T1000 (cell line): Measurements from ENCODE around the gene CRIM1.
"Not testable (repeated sequence)": the region's sequence is repeated elsewhere in the genome, so short reads cannot be mapped to it uniquely, and the experiment has no call there.

ENCODE experiments used
- DNase-seq: peaks from one replicate; lab custom pipeline; 2025; ENCODE audit warnings: mixed read lengths; lab: John Stamatoyannopoulos, UW

Gene CRIM1

GRCh38 chr2:36355151-36355889, at the start of gene CRIM1:
Gene CRIM1, plus strand, starts transcription at chr2:36355778. Its CDS starts 515 bp downstream, at chr2:36356293.
- peak; percentile 76 for DNase-seq

GRCh38 chr2:36307441-36307840, 48.1 kb upstream of the CRIM1 start:
- no peak for DNase-seq

GRCh38 chr2:36310444-36310843, 45.1 kb upstream of the CRIM1 start:
- not testable (repeated sequence) for DNase-seq

GRCh38 chr2:36318547-36318946, 37.0 kb upstream of the CRIM1 start:
- DNase-seq, result no peak

- no peak for DNase-seq
Measured at GRCh38 chr2:36322108-36322507, 33.5 kb upstream of the CRIM1 start.

- no peak for DNase-seq
Measured at GRCh38 chr2:36326286-36326685, 29.3 kb upstream of the CRIM1 start.

GRCh38 chr2:36329251-36329650, 26.3 kb upstream of the CRIM1 start:
- DNase-seq, result no peak

- no peak for DNase-seq
Measured at GRCh38 chr2:36329746-36330472, 25.7 kb upstream of the CRIM1 start.

GRCh38 chr2:36330473-36331395, 24.8 kb upstream of the CRIM1 start:
- DNase-seq, result no peak

GRCh38 chr2:36333350-36334012, 22.1 kb upstream of the CRIM1 start:
- DNase-seq, result no peak

- no peak for DNase-seq
Measured at GRCh38 chr2:36335597-36335996, 20.0 kb upstream of the CRIM1 start.

- no peak for DNase-seq
Measured at GRCh38 chr2:36336321-36336720, 19.3 kb upstream of the CRIM1 start.

- no peak for DNase-seq
Measured at GRCh38 chr2:36337354-36337753, 18.2 kb upstream of the CRIM1 start.

- DNase-seq, result no peak
Measured at GRCh38 chr2:36338124-36338826, 17.3 kb upstream of the CRIM1 start.

GRCh38 chr2:36338827-36339145, 16.8 kb upstream of the CRIM1 start:
- no peak for DNase-seq

- no peak for DNase-seq
Measured at GRCh38 chr2:36339607-36340218, 15.9 kb upstream of the CRIM1 start.

GRCh38 chr2:36343606-36344005, 12.0 kb upstream of the CRIM1 start:
- no peak for DNase-seq

GRCh38 chr2:36348721-36349120, 6.9 kb upstream of the CRIM1 start:
- DNase-seq, result no peak

- no peak for DNase-seq
Measured at GRCh38 chr2:36351291-36351690, 4.3 kb upstream of the CRIM1 start.

GRCh38 chr2:36351736-36352349, 3.7 kb upstream of the CRIM1 start:
- no peak for DNase-seq
